Sciatic nerve (tissue), 2 donors: ENCODE data around the gene CCDC86. TPM values are rescaled to one million over a fixed set of nuclear protein-coding genes. Genes with fewer than 3 reads are reported as not detected.

Experiments
- ATAC-seq: fragments of 200-7000 bp; cut with Tn5 transposase; one replicate; pipeline ENCODE4 v1.9.1; 2020; ENCODE audit warnings: mild to moderate bottlenecking, moderate library complexity
- DNase-seq: peaks from one replicate; pipeline ENCODE4 v3.0.0-alpha.2; 2020; ENCODE audit warnings: low spot score
- intact Hi-C: fragments of 100-400 bp; cut with DNase I; formaldehyde crosslinking; loops from one replicate; pipeline ENCODE4 v1.14.2; 2022
- total RNA-seq: library from RNA; stranded (reverse); fragmentation: NEBNext Ultra II Directional; extraction: Animal tissue kit (Norgen Biotek cat#: 25700); gene quantifications from one replicate; pipeline ENCODE4 v1.2.1, GENCODE V29; 2021
- donor health status: DM: no; HTN: no; CAD: no.
- donor health status: DM: no; HTN: no; CAD: no.

CCDC86 gene
- total RNA-seq, 1 donor from 2014 or later = 16.5 TPM

DNA sequence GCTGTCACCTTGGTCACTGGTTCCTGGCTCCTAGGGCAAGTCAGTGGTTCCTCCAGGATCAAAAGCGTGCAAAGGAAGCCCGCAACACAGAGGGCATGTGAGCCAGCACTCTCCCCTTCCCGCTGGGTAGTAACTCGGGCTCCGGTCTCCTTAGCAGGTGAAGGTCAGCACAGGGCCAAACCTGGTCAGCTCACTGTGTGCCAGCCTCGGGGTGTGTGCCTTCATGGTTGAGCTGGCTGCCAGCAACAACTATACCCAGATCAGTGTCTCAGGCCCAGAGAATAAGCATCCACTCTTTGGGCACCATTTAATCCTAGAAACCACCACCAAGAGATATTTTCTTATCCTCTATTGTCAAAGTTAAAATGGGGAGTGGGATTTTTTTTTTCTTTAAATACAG, 16.1 kb upstream of the CCDC86 start:
- DNase-seq (no peak), ATAC-seq (no peak)
- intact Hi-C loops = no loop called here

DNA sequence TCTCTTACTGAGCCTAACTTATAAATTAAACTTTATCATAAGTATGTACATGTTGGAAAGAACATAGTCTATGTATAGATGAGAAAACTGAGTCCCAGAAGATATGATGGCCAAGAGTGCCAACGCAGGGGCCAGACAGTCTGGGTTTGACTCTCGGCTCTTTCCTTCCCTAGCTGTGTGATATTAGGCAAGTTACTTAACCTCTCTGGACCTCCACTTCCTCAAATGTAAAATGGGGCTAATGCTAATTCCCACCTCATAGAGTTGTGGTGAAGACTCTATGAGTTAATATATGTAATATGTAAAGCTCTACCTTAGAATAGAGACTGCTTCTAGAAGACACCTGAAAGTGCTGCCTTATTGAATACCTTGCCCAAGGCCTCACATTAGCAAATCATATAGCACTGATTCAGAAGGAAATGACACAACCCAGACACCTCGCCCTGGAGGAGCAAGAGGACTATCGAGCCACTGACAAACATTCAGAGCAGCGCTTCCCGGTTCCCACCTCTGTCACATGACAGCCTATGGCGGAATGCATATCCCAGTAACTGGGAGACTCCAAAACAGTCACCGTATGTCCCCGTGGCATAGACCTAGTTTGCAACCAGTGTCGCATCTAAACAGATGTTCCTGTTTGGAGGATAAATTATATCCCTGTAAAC, 11.3 kb upstream of the CCDC86 start:
- intact Hi-C loops = loop anchor here (5.0 kb wide), 1 partner anchor 67 kb away; no protein-coding TSS in a partner anchor
- DNase-seq (no peak), ATAC-seq (peak; percentile 31)

DNA sequence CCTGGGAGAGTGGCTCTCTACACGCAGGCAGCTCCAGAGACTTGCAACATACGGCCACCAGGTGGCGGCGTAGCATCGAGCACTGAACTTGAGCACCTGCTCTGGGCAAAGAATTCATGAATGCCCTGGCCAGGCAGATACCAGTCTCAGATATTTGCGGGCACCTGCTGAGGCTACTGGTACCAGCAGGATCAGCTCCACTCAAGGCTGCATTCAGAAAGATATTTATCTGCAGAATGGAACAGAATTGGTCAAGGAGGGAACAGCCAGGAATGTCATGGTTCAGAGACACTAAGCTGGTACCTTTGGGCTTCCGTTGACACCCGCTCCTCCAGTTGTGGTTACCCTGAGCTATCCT, 10.8 kb upstream of the CCDC86 start:
- peak; percentile 93 for ATAC-seq
- intact Hi-C loops = loop anchor here (5.0 kb wide), 1 partner anchor 66 kb away; no protein-coding TSS in a partner anchor
- peak; percentile 91 for DNase-seq

DNA sequence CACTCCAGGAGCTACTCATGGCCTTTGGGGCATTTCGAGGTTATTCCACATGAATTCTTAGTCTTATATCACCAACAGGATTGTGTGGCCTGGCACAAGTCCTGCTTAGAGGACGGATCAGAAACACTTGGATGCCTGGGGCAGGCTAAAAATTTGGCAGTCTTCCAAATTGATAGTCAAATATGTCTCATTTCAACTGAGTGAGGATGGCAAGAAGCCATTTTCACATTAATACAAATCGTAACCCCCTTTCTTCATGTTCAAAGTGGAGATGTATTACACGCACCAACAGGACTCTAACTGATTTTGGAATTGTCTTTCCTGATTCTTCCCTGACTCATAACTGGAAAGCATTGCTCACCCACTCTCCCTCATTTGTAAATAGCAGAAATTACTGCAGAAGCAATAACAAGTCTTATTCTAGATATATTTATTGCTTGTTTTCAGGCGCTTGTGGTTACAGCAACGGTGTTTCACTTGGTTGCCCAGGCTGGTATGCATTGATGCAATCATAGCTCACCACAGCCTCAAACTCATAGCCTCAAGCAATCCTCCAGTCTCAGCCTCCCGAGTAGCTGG, 10.3 kb upstream of the CCDC86 start:
- ATAC-seq (no peak), DNase-seq (no peak)
- intact Hi-C loops = loop anchor here (5.0 kb wide), 1 partner anchor 66 kb away; no protein-coding TSS in a partner anchor

DNA sequence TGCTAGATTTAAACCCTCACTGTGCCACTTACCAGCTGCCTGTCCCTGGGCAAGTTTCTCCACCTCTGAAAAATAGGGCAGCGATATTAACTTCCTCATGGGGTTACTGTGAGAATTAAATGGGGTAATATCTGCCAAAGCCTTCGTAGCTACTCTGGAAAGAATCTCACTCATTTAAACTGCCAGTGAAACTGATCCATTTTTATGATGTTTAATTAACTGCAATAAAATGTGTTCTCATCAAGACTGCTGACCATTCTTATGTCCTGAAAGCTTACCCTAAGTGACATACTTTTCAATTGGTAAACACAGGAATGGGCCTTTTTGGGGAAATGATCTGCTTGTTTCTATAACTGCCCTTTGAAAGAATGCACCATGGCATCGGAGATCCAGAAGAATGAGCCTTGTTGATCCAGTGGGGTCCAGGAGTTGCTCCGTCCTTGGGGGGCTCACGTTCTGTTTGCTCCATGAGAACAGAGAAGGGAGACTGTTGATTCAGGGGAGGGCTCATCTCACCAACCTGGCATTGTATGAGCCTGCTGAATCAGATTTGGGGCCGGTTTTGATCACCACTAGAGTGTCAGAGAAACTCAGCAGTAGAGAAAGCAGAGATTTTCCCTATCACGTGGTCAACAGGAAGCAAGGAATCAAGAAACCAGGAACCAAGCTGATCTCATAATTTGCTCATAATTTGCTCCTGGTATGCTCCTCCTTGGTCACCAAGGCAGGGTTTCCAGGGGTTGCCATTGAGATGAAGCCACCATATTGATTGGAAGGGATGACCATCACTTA, 7.0 kb upstream of the CCDC86 start:
- intact Hi-C loops = loop anchor here (5.0 kb wide), 1 partner anchor 62 kb away; no protein-coding TSS in a partner anchor
- ATAC-seq (no peak), DNase-seq (no peak)

DNA sequence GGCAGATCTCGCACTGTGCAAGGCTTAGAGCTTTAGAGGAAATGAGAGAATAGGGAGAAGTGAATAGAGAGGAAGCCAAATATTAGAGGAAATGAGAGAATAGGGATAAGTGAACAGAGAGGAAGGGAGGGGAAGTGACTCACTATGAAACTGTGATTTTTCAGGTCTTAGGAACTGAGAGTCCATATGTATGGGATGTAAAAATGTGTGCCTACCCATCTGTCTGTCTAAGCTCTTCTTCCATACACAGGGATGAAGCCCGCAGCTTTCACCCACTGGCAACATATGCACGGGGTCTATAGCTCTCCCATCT, 6.4 kb upstream of the CCDC86 start:
- intact Hi-C loops = no loop called here
- peak; percentile 23 for ATAC-seq
- DNase-seq = no peak

DNA sequence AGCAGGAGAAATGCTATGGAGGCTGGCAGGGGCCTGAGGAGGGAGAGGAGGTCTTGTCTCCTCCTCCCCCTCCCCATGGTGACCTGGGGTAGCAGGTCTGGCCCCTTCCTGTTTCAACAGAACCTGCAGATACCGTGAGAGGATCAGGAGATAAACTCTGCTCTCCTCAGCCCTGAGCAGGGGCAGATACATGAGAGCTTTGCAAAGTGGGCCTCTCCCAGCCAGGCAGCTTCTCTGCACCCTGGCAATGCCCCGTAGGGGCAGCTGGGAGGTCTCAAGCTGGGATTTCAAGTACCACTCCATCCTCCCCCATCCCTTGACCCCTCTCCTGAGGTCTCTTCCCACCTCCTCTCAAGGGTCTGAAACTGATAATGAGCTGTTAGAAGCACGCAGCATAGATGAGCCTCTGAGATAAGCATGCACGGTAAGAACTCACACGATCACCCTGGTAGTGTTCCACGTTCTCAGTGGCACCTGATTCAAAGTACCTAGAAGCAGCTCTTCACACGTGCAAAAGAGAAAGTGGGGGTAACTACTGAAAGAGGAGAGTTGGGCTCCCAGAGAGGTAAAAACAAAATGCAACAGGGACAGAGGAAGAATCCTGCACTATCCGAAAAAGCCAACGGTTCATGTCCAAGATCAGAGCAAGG, 4.9 kb upstream of the CCDC86 start:
- no peak for ATAC-seq
- intact Hi-C loops = no loop called here
- DNase-seq = no peak

DNA sequence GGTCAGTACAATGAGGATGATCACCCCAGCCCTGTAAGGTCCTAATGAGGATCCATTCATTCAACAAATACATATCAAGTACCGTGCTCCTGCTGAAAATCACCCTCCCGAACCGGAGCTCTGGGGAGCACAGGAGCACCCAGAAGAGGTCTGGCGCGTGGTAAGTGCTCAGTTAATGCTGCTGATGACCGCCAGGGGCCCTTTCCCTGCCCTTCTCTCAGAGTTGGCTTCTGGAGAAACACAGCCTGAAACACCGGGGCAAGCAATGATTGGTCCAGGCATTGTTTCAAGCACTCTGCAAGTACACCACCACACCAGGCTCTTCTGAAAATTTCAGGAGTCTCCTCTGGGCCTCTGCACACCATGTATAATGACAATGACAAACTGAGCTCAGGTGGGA, 3.8 kb upstream of the CCDC86 start:
- ATAC-seq (no peak), DNase-seq (no peak)
- intact Hi-C loops = no loop called here

DNA sequence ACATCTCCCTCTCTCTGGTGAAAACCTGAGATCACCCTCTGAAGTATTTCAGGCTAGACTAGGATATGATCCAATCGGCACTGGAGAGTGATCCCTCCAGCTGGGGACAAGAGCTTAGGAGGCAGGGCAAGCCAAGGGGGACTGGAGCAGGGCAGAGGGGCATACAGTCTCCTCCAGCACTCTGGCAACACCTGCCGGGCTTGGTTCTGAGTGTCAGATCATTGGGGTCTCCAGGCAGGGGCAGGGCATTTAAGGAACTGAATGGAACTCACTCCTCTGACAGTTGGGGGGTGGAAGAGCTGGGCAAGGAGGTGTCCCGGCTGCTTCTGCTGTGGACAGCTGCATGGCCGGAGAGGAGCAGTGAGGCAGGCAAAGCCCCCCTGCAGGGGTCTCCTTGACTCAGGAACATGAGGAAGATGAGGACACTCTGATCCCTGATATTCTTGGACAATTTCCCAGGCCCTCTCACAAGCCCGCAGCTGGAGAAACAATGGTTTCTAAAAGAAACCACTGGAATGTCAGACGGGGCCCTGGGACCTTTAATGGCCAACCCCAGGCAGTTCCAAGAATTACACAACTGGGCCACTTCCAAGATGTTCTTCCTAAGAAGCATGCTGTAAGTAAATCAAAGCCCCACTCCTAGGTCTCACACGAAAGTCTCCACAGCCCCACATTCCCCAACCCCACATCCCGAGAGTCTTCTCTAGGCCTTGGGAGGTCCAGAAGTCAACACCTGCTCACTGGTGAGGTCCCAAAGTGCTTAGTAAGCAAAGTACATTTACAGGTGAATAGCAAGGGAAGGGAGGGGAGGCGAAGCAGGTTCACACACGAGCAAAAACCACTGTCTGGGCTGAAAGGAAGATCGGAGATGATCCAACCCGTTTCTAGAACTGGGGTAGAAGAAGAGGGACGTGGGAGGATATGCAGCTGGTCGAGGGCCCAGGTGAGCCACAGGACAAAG, 1.2 kb upstream of the CCDC86 start:
- DNase-seq (peak; percentile 74), ATAC-seq (peak; percentile 86)
- intact Hi-C loops = no loop called here

DNA sequence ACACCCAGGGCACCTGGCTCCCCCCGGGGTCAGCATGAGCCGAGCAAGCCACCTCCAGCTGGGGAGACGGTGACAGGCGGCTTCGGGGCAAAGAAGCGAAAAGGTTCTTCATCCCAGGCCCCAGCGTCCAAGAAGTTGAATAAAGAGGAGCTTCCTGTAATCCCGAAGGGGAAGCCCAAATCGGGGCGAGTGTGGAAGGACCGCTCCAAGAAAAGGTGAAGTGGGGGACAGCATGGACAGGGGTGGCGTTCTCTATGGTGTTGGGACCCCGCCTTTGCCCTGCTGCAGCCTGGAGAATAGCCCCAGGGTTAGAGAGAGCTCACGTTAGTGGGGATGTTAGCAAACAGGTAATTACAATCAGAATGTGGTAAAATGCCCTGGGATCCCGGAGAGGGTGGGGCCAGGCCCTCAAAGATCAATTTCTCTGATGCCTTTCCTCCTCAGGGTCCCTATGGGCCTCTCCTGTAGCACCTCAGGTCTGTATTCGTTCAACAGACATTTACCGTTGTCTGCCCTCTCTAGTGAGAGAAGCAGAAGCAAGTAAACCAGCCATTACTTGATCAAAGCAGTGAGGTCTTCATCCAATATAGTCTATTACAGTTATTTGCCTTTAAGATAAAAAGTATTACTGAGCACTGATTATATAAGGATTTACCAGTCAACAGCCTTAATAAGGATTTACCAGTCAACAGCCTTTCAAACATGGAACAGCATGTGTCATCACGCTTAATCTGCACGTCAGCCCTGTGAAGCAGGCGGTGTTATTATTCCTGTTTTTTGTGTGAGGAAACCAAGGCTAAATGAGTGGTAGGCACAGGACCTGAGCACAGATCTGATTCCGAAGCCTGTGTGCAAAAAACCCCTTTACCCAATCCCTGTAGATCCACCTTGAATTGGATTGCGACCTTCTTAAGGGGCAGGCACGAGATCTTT, 1.0 kb downstream of the CCDC86 start:
- intact Hi-C loops = no loop called here
- no peak for ATAC-seq
- DNase-seq = no peak

DNA sequence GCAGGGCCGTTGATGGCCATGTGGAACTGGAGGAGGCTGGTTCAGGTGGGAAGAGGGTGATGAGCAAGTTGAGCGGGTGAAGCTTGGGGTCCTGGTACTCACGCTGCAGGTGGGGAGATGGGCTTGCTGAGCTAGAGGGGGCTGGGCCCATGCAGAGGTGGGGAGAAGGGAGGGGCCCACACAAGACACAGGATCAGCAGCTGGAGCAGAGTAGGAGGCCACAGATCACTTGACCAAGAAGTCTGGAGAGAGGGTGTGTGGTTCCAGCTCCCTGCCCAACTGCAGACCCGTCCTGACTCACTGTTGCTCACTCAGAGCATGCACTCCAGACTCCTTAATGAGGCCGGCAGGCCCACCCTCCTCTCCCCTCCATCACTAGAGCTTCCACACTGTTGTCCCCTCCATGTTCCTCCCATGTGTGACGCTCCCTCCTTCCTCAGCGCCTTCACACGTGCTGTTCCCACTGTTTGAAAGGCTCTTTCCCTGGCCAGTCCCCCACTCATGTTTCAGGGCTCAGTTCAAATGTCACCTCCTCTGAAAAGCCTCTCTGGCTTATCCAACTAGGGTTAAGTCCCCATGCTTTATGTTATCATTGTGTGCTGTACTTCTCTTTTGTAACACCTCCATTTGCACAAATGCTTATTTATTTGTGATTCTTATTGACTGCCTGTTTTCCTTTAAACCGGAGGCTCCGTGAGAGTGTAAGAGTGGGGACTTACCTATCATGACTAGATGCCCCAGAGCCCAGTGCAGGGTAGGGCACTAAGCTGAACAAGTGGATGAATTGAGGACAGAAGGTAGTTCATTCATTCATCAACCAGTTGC, 2.3 kb downstream of the CCDC86 start:
- DNase-seq (no peak), ATAC-seq (no peak)
- intact Hi-C loops = no loop called here

DNA sequence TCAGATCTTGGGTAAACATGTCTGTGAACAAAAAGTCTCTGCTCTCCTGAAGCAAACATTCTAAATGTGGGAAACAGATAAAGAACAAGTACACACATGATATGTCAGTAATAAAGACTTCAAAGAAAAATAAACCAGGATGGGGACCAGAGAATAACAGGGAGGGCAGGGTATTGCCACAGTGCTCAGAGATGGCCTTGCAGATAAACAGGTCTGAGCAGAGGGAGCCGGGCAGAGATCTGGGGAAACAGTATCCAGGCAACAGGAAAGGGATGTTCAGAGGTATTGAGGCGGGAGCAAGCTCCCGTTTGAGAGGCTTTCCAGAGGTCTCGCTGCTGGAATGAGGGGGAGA, 2.9 kb downstream of the CCDC86 start:
- ATAC-seq = no peak
- no peak for DNase-seq
- intact Hi-C loops = no loop called here

DNA sequence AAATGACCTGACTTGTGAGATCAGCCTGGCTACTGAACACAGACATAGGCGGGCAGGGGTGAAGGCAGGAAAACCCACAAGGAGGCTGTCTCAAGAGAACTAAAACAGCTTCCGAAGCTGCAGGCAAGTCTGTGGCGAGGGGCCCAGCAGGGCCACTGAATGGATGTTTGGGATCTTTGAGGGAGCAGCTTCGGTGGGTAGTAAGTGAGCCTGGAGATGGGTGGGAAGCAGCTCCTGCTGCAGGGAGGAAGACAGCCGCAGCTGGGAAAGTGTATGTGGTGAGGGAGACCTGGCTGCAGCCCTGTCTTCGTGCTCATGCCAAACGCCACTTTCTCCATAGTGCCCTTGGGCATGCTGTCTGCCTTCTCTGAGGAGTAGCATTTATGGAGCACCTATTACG, 3.4 kb downstream of the CCDC86 start:
- ATAC-seq (no peak), DNase-seq (no peak)
- intact Hi-C loops = no loop called here

DNA sequence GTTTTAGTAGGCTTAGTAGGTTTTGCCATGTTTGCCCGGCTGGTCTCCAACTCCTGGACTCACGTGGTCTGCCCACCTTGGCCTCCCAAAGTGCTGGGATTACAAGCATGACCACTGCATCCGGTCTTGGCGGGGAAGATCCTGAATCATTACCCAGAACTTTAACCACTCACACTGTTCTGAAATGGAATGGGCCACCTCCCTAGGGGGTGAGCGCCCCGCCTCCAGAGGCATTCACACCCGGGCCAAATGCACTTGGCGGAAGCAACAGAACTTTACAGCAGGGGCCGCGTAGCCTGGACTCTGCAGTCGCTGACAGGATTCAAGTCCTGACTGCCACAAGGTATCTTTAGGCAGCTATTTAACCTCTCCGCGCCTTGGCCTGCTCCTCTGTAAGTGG, 5.4 kb downstream of the CCDC86 start:
- no peak for ATAC-seq

DNA sequence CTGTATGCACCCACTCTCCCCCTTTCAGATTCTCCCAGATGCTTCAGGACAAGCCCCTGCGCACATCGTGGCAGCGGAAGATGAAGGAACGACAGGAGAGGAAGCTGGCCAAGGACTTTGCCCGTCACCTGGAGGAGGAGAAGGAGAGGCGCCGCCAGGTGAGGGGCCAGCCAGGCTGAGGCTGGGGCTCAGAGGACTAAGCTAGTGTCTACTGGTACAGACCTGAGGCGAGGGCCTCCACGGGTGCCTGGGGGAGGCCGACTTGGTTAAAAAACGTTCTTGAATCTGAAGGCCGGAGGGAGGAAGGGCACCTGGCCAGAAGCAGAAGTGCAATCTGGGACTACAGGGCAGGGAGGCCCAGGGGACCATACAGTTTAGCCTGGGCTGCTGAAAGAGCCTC, 6.0 kb downstream of the CCDC86 start:
- intact Hi-C loops = no loop called here
- no peak for ATAC-seq
- DNase-seq = no peak

More for the DNA sequence above, 5.4 kb downstream of the CCDC86 start:
- no peak for DNase-seq
- intact Hi-C loops = no loop called here

DNA sequence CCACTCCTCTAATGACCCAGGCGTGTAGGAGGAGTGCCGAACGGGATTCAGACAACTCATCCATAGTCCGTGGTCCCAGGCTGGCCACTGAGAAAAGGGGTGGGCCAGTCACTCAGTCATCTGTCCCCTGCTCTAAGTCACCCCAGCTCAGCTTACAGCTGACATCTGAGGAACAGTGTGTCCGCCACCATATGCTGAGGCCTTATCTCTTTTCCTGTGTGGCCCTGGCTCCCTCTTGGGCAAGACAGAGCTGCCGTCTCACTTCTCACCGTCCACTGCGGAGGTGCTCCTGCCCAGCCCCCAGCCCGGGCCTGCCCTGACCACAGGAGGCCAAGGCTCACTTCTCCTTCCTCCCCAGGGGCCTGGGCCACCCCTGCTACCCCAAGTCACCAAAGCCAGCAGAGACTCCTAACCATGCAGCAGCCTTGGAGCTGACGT, 6.8 kb downstream of the CCDC86 start:
- intact Hi-C loops = no loop called here
- no peak for ATAC-seq

More for the DNA sequence above, 6.8 kb downstream of the CCDC86 start:
- no peak for DNase-seq
